HS-5 (cell line): ENCODE measurements around the gene PXT1.

Experiments used
- DNase-seq: peaks from one replicate; pipeline ENCODE4 v3.0.0-alpha.2; 2012; ENCODE audit warnings: low read depth

PXT1 gene

DNA sequence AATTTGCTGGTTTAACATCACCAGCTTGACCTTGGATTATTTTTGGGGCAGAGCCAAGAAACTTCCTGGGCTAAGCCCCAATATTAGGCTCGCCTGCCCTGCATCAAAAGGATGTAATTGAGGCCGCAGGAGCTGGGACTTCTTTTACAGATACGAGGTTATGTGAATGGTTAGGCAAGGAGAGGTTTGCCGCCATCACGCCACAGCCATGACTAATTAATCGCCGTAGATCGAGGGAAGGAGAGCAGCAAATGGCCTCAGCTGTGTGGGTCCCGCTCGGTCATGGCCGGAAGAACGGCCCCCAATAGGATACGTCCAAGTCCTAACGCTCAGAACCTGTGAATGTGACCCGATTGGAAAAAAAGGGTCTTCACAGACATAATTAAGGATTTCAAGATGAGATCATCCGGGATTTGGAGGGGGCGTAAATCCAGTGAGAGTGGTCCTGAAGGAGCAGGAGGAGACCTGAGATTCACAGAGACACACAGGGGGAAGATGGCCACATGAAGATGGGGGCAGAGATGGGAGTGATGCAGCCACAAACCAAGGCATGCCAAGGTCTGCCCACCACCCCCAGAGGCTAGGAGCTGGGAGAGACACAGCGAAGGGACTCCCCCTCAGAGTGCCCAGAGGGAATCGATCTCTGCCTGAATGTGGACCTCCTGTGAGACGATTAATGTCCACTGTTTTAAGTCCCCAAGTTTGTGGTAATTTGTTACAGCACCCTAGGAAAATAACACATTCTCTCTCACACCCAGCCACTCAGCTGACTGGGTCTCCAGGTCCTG is 96.0 kb downstream of the PXT1 start:
- no peak for DNase-seq

DNA sequence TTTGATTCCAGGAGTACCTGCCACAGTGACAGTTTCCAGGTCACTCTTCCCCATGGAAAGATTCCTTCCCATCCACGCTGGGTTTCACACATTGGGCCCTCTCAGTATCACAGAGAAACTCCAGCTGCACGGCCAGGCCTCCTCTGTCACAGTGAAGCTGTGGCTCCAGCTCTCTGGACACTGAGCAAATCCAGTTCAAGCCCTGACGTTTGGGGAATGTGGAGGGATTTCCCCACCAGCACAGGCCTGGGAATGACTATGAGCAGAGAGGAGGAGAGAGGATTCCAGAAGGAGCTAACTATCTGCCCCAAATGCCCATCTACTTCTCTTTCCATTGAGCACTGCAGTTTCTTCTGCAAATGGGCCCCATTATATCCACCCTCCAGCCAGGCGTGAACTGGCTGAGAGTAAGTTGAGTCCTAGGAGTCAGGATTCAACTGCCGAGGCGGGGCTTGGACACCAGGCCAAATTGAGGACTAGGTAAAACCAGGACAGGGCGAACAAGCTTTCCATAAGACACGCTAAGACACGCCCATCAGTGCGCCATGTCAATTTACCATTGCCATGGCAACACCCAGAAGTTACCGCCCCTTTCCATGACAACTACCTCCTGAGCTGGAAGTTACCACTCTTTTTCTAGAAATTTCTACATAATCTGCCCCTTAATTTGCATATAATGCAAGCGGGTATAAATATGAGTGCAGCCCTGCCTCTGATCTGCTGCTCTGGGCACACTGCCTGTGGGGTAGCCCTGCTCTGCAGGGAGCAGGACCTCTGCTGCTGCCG is 96.8 kb downstream of the PXT1 start:
- no peak for DNase-seq

DNA sequence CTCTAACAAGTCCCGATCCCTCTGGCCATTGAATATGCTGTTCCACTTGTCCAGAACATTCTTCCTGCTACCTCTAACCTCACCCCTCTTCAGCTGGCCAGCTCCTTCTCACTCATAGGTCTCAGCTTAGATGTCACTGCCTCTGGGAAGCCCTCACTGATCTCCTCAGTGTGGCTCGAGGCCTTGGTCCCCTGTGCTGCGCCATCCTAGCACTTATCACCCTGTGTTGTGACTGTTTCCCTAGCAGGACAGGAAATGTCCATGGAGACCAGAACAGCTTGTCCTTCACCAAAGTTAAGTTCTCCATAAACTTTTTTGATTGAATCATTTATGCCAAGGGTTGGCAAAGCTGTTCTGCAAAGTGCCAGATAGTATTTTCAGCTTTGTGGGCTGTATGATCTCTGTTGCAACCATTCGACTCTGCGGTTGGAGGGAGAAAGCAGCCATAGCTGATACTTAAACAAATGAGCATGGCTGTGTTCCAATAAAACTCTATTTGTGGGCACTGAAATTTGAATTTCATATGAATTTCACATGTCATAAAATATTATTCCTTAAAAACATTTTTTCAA is 99.5 kb downstream of the PXT1 start:
- no peak for DNase-seq

DNA sequence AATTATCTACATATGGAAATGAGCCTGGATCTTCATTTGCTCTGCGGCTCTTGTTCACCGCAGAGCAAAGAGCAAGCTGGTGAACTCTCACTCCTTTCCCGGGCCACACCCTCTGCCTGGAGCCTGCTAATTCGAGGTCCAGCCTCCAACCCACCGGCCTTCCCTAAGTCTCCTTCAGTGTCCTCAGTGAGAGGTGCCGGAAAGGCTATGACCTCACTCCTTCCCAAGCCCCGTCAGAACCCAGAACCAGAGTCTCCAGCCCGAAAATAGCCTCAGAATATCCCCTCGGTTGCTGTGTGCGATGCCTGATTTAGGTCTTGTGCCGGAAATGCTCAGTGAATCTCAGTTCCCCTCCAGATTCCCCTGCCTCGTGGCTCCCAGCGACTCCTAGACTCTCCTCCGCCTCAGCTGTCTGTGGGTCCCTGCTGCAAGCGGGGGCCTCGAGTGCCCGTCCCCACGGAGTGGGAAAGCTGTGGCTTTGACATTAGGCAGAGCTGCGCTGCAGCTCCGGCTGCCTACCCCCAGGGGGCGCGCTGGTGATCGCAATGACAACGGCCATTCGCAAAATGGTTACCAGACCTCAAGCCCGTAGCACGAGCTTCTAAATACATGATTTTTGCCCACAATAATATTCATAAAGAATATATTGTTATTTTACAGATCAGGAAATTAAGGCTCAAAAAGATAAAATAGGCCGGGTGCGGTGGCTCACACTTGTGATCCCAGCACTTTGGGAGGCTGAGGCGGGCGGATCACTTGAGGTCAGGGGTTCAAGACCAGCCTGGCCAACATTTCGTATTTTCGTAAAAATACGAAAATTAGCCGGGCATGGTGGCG is 101.8 kb downstream of the PXT1 start:
- no peak for DNase-seq
